SK-N-SH (cell line): ENCODE data around the gene CUX1. TPM values are rescaled to one million over a fixed set of nuclear protein-coding genes. Genes with fewer than 3 reads are reported as not detected.

Experiments
- CTCF ChIA-PET: fragments of 300-600, 350-600 bp; formaldehyde crosslinking; extraction: SDS; loops from one replicate; lab custom pipeline; 2021; lab: Yijun Ruan, JAX
- POLR2A ChIA-PET: fragments of 350-600 bp; sonication (Branson Sonifier 250); formaldehyde crosslinking; extraction: SDS; loops from one replicate; lab custom pipeline; 2020; ENCODE audit warnings: antibody characterized with exemption, inconsistent platforms; lab: Yijun Ruan, JAX
- DNase-seq: peaks from one replicate; pipeline ENCODE4 v3.0.0; 2012
- H2AFZ ChIP-seq: fragments of 200-600 bp; sonication (generic); 2 replicates; pipeline ENCODE4 v1.8.1; 2016; ENCODE audit warnings: antibody characterized with exemption, mild to moderate bottlenecking, low read depth
- H3F3A ChIP-seq: fragments of 200-600 bp; sonication (generic); replicated peaks from 2 replicates; pipeline ENCODE3; 2016; ENCODE audit warnings: antibody characterized with exemption, mild to moderate bottlenecking; ENCODE audit not compliant: insufficient read depth
- H3K27ac ChIP-seq, 2 experiments: fragments of 200-500 bp in 1 of 2; fragments of 200-600 bp in 1 of 2; sonication (Bioruptor generic) in 1 of 2; sonication (generic), shearing (Covaris generic) in 1 of 2; 2 replicates each; pipeline versions ENCODE4 v1.5.1 to v1.6.1; 2014 to 2016; ENCODE audit warnings: low read depth in 2 of 2, inconsistent platforms in 1 of 2, low read length in 1 of 2, mild to moderate bottlenecking in 1 of 2, mixed read lengths in 1 of 2
- H3K27me3 ChIP-seq: fragments of 200-600 bp; sonication (generic), shearing (Covaris generic); 2 replicates; pipeline ENCODE4 v1.6.1; 2016; ENCODE audit warnings: mixed run types; ENCODE audit not compliant: insufficient read depth
- H3K36me3 ChIP-seq, 2 experiments: fragments of 200-500 bp in 1 of 2; fragments of 200-600 bp in 1 of 2; sonication (Bioruptor generic) in 1 of 2; sonication (generic) in 1 of 2; replicated peaks in 1 of 2; 2 replicates each; pipeline versions ENCODE3 to v1.5.1; 2014 to 2016; ENCODE audit warnings: low read length in 1 of 2, mild to moderate bottlenecking in 1 of 2; ENCODE audit not compliant: insufficient read depth in 2 of 2, control insufficient read depth in 1 of 2
- H3K4me1 ChIP-seq, 2 experiments: fragments of 200-500 bp in 1 of 2; fragments of 200-600 bp in 1 of 2; sonication (Bioruptor generic) in 1 of 2; sonication (generic), shearing (Covaris generic) in 1 of 2; 2 replicates each; pipeline versions ENCODE4 v1.5.1 to v1.6.1; 2014 to 2016; ENCODE audit warnings: low read depth in 1 of 2, low read length in 1 of 2, mixed run types in 1 of 2; ENCODE audit not compliant: insufficient read depth in 2 of 2, control insufficient read depth in 1 of 2
- H3K4me2 ChIP-seq: fragments of 200-600 bp; sonication (generic), shearing (Covaris generic); 2 replicates; pipeline ENCODE4 v1.6.1; 2017; ENCODE audit warnings: mixed run types
- H3K4me3 ChIP-seq, 2 experiments: fragments of 200-500 bp in 1 of 2; fragments of 200-600 bp in 1 of 2; sonication (Bioruptor generic) in 1 of 2; sonication (generic), shearing (Covaris generic) in 1 of 2; 2 replicates each; pipeline versions ENCODE4 v1.5.1 to v1.8.1; 2014 to 2016; ENCODE audit warnings: low read depth in 2 of 2, inconsistent platforms in 1 of 2, low read length in 1 of 2, mild to moderate bottlenecking in 1 of 2, mixed read lengths in 1 of 2, moderate library complexity in 1 of 2
- H3K79me2 ChIP-seq: fragments of 200-600 bp; sonication (generic); 2 replicates; pipeline ENCODE4 v1.8.1; 2017; ENCODE audit warnings: mild to moderate bottlenecking; ENCODE audit not compliant: insufficient read depth
- H3K9ac ChIP-seq: fragments of 200-600 bp; sonication (generic); 2 replicates; pipeline ENCODE4 v1.6.1; 2017; ENCODE audit warnings: mixed run types
- H3K9me2 ChIP-seq: fragments of 200-600 bp; sonication (generic); 2 replicates; pipeline ENCODE4 v1.6.1; 2017; ENCODE audit warnings: mixed run types
- H3K9me3 ChIP-seq: fragments of 200-600 bp; sonication (generic); 2 replicates; pipeline ENCODE4 v1.6.1; 2017; ENCODE audit warnings: mixed run types, mild to moderate bottlenecking, moderate library complexity
- H4K20me1 ChIP-seq: fragments of 200-600 bp; sonication (generic); 2 replicates; pipeline ENCODE4 v1.6.1; 2017; ENCODE audit warnings: mild to moderate bottlenecking, mixed run types; ENCODE audit not compliant: insufficient read depth
- CTCF ChIP-seq: fragments of 200-600 bp; sonication (generic); IDR thresholded peaks from 2 replicates; pipeline ENCODE4 v1.6.1; 2017; ENCODE audit warnings: antibody characterized with exemption, mild to moderate bottlenecking, moderate library complexity
- EP300 ChIP-seq, 2 experiments: IDR thresholded peaks; 2 replicates each; pipeline versions ENCODE4 v1.4.0 to v1.6.1; 2012; ENCODE audit warnings: borderline replicate concordance in 1 of 2, low read depth in 1 of 2, low read length in 1 of 2
- FOSL2 ChIP-seq: IDR thresholded peaks from 2 replicates; pipeline ENCODE4 v1.4.0; 2012; ENCODE audit warnings: low read depth, mild to moderate bottlenecking, moderate library complexity, borderline replicate concordance
- FOXJ3 ChIP-seq: sonication (generic); formaldehyde crosslinking; IDR thresholded peaks from 2 replicates; pipeline ENCODE4 v1.5.1; 2020; ENCODE audit warnings: mild to moderate bottlenecking, missing genetic modification reagents
- FOXM1 ChIP-seq: IDR thresholded peaks from 2 replicates; pipeline ENCODE4 v1.4.0; 2012; ENCODE audit warnings: low read depth, mild to moderate bottlenecking
- MXI1 ChIP-seq: IDR thresholded peaks from 2 replicates; pipeline ENCODE4 v1.6.1; 2012; ENCODE audit warnings: mild to moderate bottlenecking, low read depth, low read length, improper control_type of control experiment
- NFIC ChIP-seq: IDR thresholded peaks from 2 replicates; pipeline ENCODE4 v1.4.0; 2012; ENCODE audit warnings: borderline replicate concordance
- RCOR1 ChIP-seq: fragments of 150-350 bp; IDR thresholded peaks from 2 replicates; pipeline ENCODE4 v1.6.1; 2017; ENCODE audit warnings: antibody characterized with exemption, low read length
- REST ChIP-seq: IDR thresholded peaks from 2 replicates; pipeline ENCODE4 v1.6.1; 2012; ENCODE audit warnings: mild to moderate bottlenecking, low read depth, low read length, moderate library complexity
- SIN3A ChIP-seq: IDR thresholded peaks from 2 replicates; pipeline ENCODE4 v1.6.1; 2012; ENCODE audit warnings: low read depth, mild to moderate bottlenecking, low read length, moderate library complexity, borderline replicate concordance
- SMC3 ChIP-seq: IDR thresholded peaks from 2 replicates; pipeline ENCODE4 v1.6.1; 2012; ENCODE audit warnings: low read depth, low read length, improper control_type of control experiment
- TCF12 ChIP-seq: IDR thresholded peaks from 2 replicates; pipeline ENCODE4 v1.4.0; 2012
- ZBTB33 ChIP-seq: IDR thresholded peaks from 2 replicates; pipeline ENCODE4 v1.4.0; 2012; ENCODE audit warnings: low read depth, borderline replicate concordance
- WGBS: methylation state at CpG from one replicate; pipeline ENCODE4 v1.1.6; 2017; ENCODE audit warnings: low lambda C conversion rate; 5-methylcytosine and 5-hydroxymethylcytosine counted together
- polyA plus RNA-seq, 3 experiments: library from polyadenylated mRNA; depleted of rRNA; stranded (reverse); fragments of >200 nt; gene quantifications; 2 replicates each; pipeline ENCODE4 v1.2.3, GENCODE V29; 2012
- TF ChIP-seq, protein P1 (sequence below): IDR thresholded peaks from 2 replicates; pipeline ENCODE4; 2012

CUX1 gene
- polyA plus RNA-seq, 1 of the 3 experiments (the other 2 are of a cell fraction) = 68.6 TPM

DNA sequence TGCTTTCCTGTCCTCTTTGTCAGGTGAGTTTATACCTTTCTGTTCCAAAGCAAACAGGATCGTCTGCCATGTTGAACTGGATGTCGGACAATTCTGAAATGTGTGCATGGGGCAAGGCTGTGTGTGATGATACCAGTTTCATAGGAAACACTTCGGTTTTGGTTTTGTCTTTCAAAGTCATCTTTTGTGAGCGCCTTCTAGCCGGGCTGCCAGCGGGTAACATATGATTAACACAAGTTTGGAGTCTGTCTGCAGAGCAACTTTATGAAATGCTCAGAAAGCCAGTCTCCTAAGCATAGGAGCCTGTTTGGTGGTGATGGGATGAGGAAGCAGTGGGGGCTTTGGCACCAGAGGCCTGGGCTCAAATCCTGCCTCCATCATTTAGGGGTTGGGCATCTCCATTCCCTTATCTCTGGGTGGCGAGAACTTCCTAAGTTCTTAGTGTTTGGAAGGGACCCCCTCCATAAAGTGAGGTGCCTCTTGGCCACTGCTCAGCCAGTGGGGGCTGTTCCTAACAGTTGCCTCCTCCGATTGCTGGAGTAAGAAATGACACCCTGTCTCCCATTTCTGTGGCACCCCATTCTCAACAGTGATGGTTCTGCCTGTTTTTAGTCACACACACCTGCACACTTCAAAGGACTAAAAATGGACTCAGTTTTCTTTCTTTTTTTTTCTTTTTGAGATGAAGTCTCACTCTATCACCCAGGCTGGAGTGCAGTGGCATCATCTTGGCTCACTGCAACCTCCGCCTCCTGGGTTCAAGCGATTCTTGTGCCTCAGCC lies 36.8 kb downstream of the CUX1 start (continued):
- TF ChIP-seq ZBTB33 (no peak), SIN3A (no peak), REST (no peak), RCOR1 (no peak)

DNA sequence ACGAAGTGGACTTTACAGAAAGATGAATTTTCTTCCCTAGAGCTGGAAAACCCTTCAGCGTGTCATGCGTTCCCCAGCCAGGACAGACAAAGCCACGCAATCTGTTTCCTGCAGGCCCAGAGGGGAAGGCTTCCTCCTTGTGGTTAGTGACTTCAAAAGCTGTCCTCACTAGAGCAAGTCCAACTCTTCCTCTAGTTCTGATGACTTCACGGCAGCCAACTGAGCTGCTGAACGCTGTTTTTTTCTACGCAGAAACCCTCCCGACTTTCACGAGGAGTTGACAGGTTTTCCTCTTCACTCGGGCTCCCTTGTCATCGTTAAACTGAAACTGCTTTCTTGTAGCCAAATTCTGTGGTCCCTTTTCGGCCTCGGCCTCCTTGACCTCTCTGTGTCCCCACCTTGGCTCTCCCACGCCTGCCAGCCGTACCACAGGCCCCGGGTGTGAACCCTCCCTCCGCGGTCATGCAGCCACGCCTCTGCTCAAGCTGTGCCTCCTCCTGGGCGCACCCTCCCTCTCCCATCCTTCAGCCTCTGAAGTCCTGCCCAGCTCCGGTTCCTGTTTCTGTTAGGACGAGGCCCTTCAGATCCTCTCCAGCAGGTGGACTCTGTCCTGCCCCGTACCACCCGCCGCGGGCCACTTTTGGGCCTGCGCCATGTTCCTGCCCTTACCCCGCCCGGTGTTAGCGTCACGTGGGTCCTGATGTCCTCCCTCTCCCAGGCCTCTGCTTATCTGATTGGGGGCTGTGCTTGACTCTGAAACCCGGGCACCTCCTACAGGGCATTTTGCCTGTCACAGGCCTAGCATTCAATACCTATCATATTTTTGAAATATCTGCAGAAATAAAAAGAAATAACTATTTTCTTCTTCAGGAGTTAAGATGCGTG lies 39.3 kb downstream of the CUX1 start:
- peaks cover 28% of the 10 kb centered on the region for H3F3A ChIP-seq
- H3K9me3 ChIP-seq = no peaks in the 10 kb centered on the region
- peak overlapping the region; percentile 37 to 54 for H3K4me3 ChIP-seq
- ChIA-PET CTCF (interaction anchor here (0.6 to 4.4 kb wide), 61 partner anchors 8 to 399 kb away, joined by 3 to 31 read pairs (median 4); partner anchors contain the start of gene CUX1), POLR2A (interaction anchor here (0.6 kb wide), 1 partner anchor 343 kb away, joined by 6 read pairs; no protein-coding TSS in a partner anchor)
- no peaks in the 10 kb centered on the region for H3K36me3 ChIP-seq
- H3K4me2 ChIP-seq = peak overlapping the region; percentile 79
- H3K27ac ChIP-seq = peak overlapping the region; percentile 86 to 87
- no peaks in the 10 kb centered on the region for H3K27me3 ChIP-seq
- H3K4me1 ChIP-seq = peaks cover 15 to 18% of the 10 kb centered on the region in 2 experiments
- peak; percentile 98 for DNase-seq
- WGBS = 16% methylated on average over 26 of the region's 33 CpGs
- peaks cover 44% of the 10 kb centered on the region for H4K20me1 ChIP-seq
- H3K9ac ChIP-seq = peak overlapping the region; percentile 48
- H2AFZ ChIP-seq = peak overlapping the region; percentile 4; the same call in 1 of the 2 replicates
- H3K9me2 ChIP-seq = no peaks in the 10 kb centered on the region
- peaks cover 89% of the 10 kb centered on the region for H3K79me2 ChIP-seq
- peak; percentile 24; the same call in 1 of the 2 replicates for TF ChIP-seq TCF12
- no peak for TF ChIP-seq FOXM1
- peak; percentile 80 for TF ChIP-seq NFIC
- peak; percentile 84 for TF ChIP-seq FOXJ3 (CRISPR knock-in tag)
- peak; percentile 92 for TF ChIP-seq MXI1
- peak; percentile 68 for TF ChIP-seq CTCF
- TF ChIP-seq, protein P1, sequence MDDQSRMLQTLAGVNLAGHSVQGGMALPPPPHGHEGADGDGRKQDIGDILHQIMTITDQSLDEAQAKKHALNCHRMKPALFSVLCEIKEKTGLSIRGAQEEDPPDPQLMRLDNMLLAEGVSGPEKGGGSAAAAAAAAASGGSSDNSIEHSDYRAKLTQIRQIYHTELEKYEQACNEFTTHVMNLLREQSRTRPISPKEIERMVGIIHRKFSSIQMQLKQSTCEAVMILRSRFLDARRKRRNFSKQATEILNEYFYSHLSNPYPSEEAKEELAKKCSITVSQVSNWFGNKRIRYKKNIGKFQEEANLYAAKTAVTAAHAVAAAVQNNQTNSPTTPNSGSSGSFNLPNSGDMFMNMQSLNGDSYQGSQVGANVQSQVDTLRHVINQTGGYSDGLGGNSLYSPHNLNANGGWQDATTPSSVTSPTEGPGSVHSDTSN = peak; percentile 19
- peak in 1 of 2 experiments; percentile 78; a peak in 2 of 4 replicates for TF ChIP-seq EP300 (IDR thresholded peaks at IDR 0.05; ENCODE audit: borderline replicate concordance in 1 of 2, low read depth in 1 of 2, low read length in 1 of 2)
- no peak for TF ChIP-seq FOSL2
- 0 out of 2 replicates have a peak, but pooled peaks have one; percentile 26 for TF ChIP-seq REST
- peak; percentile 76 for TF ChIP-seq SMC3
